IPS DF 19.7 (cell line): ENCODE measurements around the gene RNFT2.
"Not testable (repeated sequence)": the region's sequence is repeated elsewhere in the genome, so short reads cannot be mapped to it uniquely, and the experiment has no call there.

ENCODE experiments used
- DNase-seq: peaks from one replicate; pipeline ENCODE4 v3.0.0-alpha.2; 2013; ENCODE audit warnings: low read depth, low spot score

The RNFT2 gene

GRCh38 chr12:116794725-116795124 is 56.6 kb downstream of the RNFT2 start:
- no peak for DNase-seq

GRCh38 chr12:116797885-116798284 is 59.8 kb downstream of the RNFT2 start:
- no peak for DNase-seq

- DNase-seq = no peak
Measured at GRCh38 chr12:116798719-116799118, 60.6 kb downstream of the RNFT2 start.

GRCh38 chr12:116799955-116800354 is 61.8 kb downstream of the RNFT2 start:
- no peak for DNase-seq

- no peak for DNase-seq
Measured at GRCh38 chr12:116800918-116801317, 62.8 kb downstream of the RNFT2 start.

- DNase-seq = no peak
Measured at GRCh38 chr12:116802018-116802417, 63.9 kb downstream of the RNFT2 start.

GRCh38 chr12:116803013-116803736 is 65.1 kb downstream of the RNFT2 start:
- DNase-seq = no peak

GRCh38 chr12:116804051-116804450 is 65.9 kb downstream of the RNFT2 start:
- DNase-seq = no peak

- no peak for DNase-seq
Measured at GRCh38 chr12:116806845-116807440, 68.8 kb downstream of the RNFT2 start.

GRCh38 chr12:116807546-116807945 is 69.4 kb downstream of the RNFT2 start:
- DNase-seq = no peak

GRCh38 chr12:116808113-116809105 is 70.3 kb downstream of the RNFT2 start:
- no peak for DNase-seq

- no peak for DNase-seq
Measured at GRCh38 chr12:116812238-116812637, 74.1 kb downstream of the RNFT2 start.

- DNase-seq = no peak
Measured at GRCh38 chr12:116813271-116814041, 75.3 kb downstream of the RNFT2 start.

- DNase-seq = not testable (repeated sequence)
Measured at GRCh38 chr12:116814766-116815165, 76.7 kb downstream of the RNFT2 start.

- DNase-seq = no peak
Measured at GRCh38 chr12:116818341-116818856, 80.3 kb downstream of the RNFT2 start.

GRCh38 chr12:116818948-116819832 is 81.1 kb downstream of the RNFT2 start:
- peak; percentile 48 for DNase-seq

- no peak for DNase-seq
Measured at GRCh38 chr12:116820064-116820656, 82.0 kb downstream of the RNFT2 start.

- no peak for DNase-seq
Measured at GRCh38 chr12:116821291-116821690, 83.2 kb downstream of the RNFT2 start.

- DNase-seq = no peak
Measured at GRCh38 chr12:116827432-116827831, 89.3 kb downstream of the RNFT2 start.

- DNase-seq = no peak
Measured at GRCh38 chr12:116832353-116832752, 94.2 kb downstream of the RNFT2 start.
